AG04449 (cell line): Measurements from ENCODE around the gene CCND3.
A peak's percentile ranks its signal among the peaks of the same experiment; 100 is the strongest.

ENCODE experiments used
- CTCF ChIA-PET: fragments of 350-600 bp; formaldehyde crosslinking; extraction: SDS; loops from one replicate; lab custom pipeline; 2021; ENCODE audit warnings: antibody characterized with exemption; lab: Yijun Ruan, JAX
- POLR2A ChIA-PET: fragments of 400-600, 350-600 bp; formaldehyde crosslinking; extraction: SDS; loops from one replicate; lab custom pipeline; 2020; ENCODE audit warnings: antibody characterized with exemption, inconsistent platforms; lab: Yijun Ruan, JAX
- DNase-seq: peaks from one replicate; pipeline ENCODE4 v3.0.0-alpha.2; 2010; ENCODE audit warnings: low read depth, low spot score
- H3K4me3 ChIP-seq: 2 replicates; pipeline ENCODE4 v1.5.1; 2011; ENCODE audit warnings: low read depth, mild to moderate bottlenecking, control low read depth, low read length
- TF ChIP-seq, protein P1 (sequence below): IDR thresholded peaks from one replicate; pipeline ENCODE4 v1.5.1; 2011; ENCODE audit warnings: mild to moderate bottlenecking, moderate library complexity, low read length, control low read depth, inconsistent platforms; ENCODE audit not compliant: insufficient read depth; ENCODE audit errors: missing control alignments

The CCND3 gene

DNA sequence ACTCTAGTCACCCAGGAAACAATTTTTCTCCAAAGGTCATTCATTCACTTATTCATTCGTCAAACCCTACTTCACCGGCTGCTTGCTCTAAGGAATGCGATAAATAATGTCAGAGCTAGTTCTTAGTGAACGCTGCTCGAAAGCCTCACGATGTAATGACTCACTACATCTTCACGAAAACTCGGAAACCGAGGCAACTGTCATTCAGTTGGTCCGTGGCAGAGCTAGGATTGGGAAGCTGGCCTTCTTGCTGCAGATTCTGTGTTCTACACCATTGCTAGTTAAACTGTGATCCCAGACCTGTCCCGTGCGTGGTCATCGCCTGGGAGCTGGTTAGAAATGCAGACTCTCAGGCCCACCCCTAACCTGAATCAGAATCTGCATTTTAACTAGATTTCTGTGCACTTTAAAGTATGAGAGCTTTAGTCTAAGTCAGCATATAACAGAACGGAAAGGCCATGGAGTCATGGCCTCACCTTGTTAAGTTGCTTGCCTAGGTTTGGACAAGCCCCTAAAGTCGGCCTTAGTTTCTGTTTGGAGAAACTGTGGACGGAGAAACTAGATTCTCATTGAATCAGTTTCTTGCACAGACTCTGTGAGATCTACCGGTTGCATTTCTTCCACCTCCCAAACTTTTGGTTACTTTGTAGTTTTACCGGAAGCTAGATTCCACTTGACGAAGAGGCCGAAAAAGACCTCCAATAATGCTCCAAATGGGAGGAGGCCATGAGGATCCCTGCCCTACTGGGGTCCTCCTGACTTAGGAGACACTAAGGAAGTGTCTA lies 651 bp upstream of the CCND3 start:
- ChIA-PET CTCF (interaction anchor here (0.6 to 15.2 kb wide), 6 partner anchors 16 to 156 kb away, joined by 5 to 341 read pairs (median 50); partner anchors contain the start of genes BYSL, MED20 and TOMM6), POLR2A (interaction anchor here (0.6 to 1.1 kb wide), 2 partner anchors 9 to 155 kb away, joined by 3 to 5 read pairs; partner anchors contain the start of gene TOMM6)
- TF ChIP-seq, protein P1, sequence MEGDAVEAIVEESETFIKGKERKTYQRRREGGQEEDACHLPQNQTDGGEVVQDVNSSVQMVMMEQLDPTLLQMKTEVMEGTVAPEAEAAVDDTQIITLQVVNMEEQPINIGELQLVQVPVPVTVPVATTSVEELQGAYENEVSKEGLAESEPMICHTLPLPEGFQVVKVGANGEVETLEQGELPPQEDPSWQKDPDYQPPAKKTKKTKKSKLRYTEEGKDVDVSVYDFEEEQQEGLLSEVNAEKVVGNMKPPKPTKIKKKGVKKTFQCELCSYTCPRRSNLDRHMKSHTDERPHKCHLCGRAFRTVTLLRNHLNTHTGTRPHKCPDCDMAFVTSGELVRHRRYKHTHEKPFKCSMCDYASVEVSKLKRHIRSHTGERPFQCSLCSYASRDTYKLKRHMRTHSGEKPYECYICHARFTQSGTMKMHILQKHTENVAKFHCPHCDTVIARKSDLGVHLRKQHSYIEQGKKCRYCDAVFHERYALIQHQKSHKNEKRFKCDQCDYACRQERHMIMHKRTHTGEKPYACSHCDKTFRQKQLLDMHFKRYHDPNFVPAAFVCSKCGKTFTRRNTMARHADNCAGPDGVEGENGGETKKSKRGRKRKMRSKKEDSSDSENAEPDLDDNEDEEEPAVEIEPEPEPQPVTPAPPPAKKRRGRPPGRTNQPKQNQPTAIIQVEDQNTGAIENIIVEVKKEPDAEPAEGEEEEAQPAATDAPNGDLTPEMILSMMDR = no peak
- H3K4me3 ChIP-seq = peak overlapping the region; percentile 96
- no peak for DNase-seq

DNA sequence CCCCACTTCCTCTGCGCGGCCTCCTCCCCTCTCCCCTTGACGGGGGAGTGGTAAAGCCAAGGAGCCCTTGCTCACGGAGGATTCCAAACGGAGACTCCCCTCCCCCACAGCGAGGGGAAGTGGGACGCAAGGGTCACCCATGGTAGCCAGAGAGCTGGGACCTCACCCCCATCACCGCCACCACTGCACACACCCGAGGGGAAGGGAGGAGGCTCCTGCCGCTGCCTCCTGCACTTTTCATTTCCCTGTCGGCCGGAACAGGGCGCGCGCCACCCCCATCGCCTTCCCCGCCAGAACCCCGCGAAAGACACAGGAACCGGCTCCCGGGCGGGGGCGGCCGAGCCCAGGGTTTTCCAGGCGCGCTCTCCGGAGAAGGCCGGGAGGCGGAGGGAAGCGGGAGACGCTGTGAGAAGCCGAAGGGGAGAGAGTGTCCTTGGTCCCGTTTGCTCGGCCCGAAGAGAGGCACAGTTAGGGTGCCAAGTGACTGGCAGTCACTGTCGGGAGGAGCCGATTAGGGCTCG lies 789 bp downstream of the CCND3 start:
- POLR2A ChIA-PET = no interaction called here
- H3K4me3 ChIP-seq = peak overlapping the region; percentile 96
- CTCF ChIA-PET = interaction anchor here (1.0 to 15.2 kb wide), 8 partner anchors 8 to 155 kb away, joined by 3 to 341 read pairs (median 8); partner anchors contain the start of genes BYSL, MED20 and TOMM6
- TF ChIP-seq, protein P1 = no peak
- DNase-seq = no peak

- TF ChIP-seq, protein P1 = no peak
- CTCF ChIA-PET = interaction anchor here (0.6 to 15.2 kb wide), 10 partner anchors 10 to 154 kb away, joined by 3 to 341 read pairs (median 8); partner anchors contain the start of genes BYSL, MED20, TAF8 and TOMM6
- POLR2A ChIA-PET = interaction anchor here (0.6 to 1.7 kb wide), 3 partner anchors 19 to 237 kb away, joined by 3 to 4 read pairs (median 4); partner anchors contain the start of genes BYSL and MED20
- H3K4me3 ChIP-seq = peak overlapping the region; percentile 96
- no peak for DNase-seq
These were observed 1.5 kb downstream of the CCND3 start for GRCh38 chr6:41939848-41940758.

DNA sequence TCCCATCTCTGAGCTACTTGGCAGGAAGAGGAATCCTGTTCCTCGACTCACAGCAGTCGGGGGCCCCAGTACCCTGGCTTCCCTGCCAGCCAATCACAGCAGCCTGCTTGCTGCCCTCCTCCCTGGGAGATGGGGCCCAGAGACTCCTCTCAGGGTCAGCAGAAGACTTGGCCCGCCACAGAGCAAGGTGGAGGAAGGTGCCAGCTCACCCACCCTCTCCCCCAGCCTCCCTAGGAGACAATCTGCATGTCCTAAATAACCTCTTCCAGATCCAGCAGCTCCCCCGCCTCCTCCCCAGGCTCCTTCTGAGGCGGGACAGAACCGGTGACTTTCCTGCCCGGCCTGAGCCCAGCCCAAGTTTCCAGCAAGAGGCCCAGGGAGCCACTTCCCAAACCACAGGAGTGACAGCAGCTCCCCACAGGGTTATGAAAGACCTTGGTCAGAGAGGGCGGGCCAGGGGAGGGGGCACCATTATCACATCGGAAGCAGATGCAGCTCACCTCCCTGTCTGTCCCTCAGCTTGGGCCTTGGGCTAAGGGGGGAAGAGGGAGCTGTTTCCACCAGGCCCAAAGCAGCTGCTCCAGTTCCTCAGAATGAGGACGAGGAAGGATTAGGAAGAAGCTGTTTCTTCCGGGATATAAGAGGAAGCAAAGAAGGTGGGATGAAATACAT lies 2.3 kb downstream of the CCND3 start:
- TF ChIP-seq, protein P1 = no peak
- DNase-seq = no peak
- CTCF ChIA-PET = interaction anchor here (1.0 to 15.2 kb wide), 8 partner anchors 13 to 153 kb away, joined by 3 to 341 read pairs (median 30); partner anchors contain the start of genes BYSL, MED20, TAF8 and TOMM6
- H3K4me3 ChIP-seq = peak overlapping the region; percentile 96
- POLR2A ChIA-PET = interaction anchor here (0.6 to 1.7 kb wide), 4 partner anchors 10 to 237 kb away, joined by 3 to 4 read pairs (median 4); partner anchors contain the start of genes BYSL and MED20

- TF ChIP-seq, protein P1 = no peak
- DNase-seq = no peak
- CTCF ChIA-PET = interaction anchor here (1.0 to 15.2 kb wide), 8 partner anchors 13 to 153 kb away, joined by 3 to 341 read pairs (median 30); partner anchors contain the start of genes BYSL, MED20 and TOMM6
- H3K4me3 ChIP-seq = peak overlapping the region; percentile 21
- POLR2A ChIA-PET = interaction anchor here (1.3 to 1.7 kb wide), 2 partner anchors 18 to 152 kb away, joined by 4 read pairs; partner anchors contain the start of genes BYSL and MED20
These were observed 2.9 kb downstream of the CCND3 start for GRCh38 chr6:41938590-41939175.
